ENCODE data around the gene EXOC4. TPM values are rescaled to one million over a fixed set of nuclear protein-coding genes. Genes with fewer than 3 reads are reported as not detected.

EXOC4 gene
- total RNA-seq, 1 donor from 2014 or later: 79.6 TPM

DNA sequence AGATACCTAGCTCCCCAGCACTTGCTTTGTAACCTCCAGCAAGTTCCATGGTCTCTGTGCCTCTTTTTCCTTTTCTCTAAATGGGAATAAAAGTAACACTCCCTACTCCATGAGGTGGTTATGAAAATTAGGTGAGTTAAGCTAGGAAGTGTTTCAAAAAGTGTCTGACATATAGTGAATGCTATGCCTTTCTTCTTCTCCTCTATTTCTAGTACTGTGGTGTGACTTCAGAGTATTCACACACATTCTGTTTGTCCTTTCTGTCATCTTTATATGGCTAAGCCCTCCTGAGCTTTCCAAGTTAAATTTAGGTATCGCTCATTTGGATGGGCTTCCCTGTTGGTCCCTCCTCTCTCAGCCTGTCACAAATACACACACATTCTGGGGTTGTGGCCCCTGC, 229.7 kb downstream of the EXOC4 start:
- intact Hi-C loops (cut with micrococcal nuclease): no loop called here

DNA sequence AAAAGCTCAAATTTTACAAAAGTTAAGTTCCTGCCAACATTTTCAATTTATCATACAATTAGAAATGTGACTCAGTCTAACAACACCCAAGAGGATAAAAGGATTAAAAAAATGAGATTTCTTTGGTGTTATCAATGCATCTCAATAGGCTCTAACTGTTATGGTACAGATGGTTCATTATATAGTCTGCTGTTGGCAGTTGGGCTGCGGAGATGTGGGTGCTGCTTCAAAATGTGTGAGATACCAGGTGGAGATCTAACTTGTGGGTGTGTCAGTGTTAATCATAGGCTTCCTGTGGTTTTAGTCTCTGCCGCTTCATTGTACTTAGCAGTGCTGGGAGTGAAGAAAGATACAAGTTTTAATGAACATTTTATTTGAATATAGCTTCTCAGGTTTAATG, 231.2 kb downstream of the EXOC4 start:
- intact Hi-C loops (cut with micrococcal nuclease): no loop called here

DNA sequence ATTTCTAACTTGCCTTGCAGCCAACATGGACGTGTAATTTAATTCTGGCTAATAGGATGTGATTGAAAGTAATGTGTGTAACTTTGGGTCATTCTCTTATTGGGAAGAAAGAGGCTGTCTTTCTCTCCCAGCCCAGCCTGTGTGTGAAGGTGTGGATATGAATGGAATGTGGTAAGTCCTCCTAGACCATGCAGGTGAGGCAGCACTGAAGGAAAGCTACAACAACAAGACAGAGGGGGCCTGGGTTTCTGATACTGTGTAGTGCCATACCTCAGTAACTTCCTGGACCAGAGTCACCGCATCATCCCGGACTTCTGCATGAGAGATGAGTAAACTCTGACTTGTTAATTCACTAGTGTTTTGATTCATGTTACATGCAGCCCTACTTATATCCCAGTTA, 237.0 kb downstream of the EXOC4 start:
- intact Hi-C loops (cut with micrococcal nuclease): no loop called here

DNA sequence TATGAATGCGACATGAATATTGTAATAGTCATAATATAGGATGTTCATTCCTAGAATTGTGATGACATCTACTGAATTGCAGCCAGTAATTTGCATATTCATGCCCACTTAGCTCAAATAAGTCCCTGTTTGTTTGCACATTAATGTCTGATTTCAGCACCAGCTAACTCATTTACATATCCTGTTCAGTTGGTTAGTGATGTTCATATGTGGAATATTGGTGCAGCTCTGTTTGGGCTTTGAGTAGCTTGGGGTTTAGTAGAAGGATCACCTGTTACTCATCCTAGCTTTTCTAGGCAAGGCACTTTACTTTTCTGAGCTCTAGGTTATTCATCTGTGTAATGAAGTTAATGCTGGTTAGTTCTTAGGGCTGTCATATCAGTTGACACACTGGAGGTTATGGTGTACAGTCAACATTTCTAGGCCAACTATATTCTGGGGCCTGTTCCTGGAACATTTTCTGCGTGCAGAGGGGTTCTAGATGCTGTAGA, 238.4 kb downstream of the EXOC4 start:
- intact Hi-C loops (cut with micrococcal nuclease): no loop called here

DNA sequence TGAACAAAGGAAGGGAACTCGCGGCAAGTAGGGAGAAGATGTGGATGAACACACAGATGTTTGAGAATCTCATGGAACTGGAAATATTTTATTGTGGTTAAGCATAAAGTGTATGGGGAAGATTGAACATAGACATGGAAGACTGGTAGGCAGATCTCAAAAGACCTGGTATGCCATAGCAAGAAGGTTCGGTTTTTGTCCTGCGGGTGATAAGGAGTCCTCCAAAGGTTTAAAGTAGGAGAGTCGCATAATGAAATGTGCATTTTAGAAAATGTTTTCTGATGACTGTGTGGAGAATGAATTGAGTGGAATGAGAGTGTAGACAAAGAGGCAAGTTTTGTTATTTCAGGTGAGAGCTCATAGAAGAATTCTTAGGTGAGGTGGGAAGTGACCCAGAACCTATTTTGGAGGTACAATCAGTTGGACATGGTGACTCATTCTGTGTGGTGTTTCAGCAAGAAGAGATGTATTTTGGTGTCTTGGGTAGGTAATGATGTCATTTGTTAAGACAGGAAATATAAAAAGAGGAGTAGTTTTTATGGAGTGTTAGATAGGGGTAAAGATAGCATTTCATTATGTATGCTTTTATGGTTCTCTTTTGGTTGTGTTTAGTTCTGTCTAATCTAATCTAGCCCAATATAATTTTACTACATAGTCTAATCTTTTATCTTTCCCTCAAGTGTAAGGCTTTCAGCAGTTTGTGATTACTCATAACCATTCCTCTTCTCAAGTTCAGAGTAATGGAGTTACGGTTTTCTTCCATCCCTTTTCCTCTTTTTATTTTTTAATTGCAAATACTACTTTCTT, 239.2 kb downstream of the EXOC4 start:
- intact Hi-C loops (cut with micrococcal nuclease): no loop called here

DNA sequence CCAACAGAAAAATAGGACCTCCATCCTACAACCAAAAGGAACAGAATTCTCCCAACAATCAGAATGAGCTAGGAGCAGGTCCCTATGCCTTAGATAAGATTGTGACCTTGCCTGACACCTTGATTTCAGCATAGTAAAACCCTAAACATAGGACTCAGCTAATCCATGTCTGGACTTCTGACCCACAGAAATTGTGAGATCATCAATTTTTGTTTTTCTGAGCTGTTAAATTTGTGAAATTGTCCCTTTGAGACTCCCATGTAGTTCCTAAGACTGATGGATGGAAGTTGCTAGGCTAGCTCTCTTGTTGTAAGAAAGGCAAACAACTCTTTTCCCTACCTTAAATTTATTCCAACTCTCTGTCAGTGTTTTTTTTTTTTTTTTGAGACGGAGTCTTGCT, 244.2 kb downstream of the EXOC4 start:
- intact Hi-C loops (cut with micrococcal nuclease): no loop called here

DNA sequence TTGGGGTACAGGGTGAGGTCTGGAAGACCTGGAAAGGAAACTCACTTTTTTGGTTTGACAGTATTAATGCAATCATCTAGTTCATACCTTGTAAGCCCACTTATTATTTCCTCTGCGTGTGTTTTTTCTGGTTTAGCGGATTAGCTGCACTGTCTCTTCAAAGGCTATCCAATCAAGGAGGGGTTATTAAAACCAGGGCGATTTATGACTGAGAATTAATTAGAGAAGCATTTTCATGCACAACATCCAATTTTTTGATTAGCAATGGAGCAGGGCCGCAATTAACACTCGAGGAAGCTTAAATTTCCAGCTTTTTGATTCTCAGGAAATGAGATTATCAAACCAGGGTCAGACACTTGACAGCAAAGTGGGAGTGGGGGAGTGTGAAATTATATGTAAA, 248.9 kb downstream of the EXOC4 start:
- intact Hi-C loops (cut with micrococcal nuclease): no loop called here

DNA sequence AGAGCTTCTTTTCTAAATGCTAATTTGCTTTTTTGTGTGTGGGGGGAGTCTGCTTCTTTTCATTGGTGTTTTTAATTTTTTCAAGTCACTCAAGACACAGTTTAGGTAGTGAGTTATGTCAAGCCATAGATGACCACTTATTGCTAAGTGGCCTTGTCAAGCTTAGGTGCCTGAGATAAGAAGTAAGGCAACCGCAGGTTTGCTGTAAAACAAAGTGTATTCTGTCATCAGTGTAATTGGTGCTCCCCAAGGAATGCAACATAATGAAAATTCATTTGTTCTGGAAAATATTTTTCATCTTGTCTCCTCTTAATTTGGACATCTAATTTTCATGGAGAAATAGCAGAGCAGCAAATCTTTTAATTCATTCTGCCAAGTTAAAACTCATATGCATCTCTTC, 249.6 kb downstream of the EXOC4 start:
- intact Hi-C loops (cut with micrococcal nuclease): no loop called here

DNA sequence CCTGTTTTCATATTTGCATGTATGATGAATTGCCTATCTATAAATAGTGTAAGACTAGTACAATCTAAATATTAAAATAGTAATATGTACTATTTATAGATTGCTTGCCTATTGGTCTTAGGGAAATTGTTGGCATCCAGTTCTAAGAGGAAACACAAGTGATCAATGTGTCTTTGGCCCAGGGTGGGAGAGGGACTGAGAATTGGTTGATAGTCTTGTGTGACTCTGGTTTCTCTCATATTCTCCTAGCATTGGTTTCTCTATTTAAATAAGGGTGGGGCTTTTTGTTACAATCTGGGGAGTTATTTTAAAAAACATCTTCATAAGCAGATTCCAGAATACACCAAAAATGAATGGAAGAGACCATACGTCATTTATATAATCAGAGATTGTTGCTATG, 250.1 kb downstream of the EXOC4 start:
- intact Hi-C loops (cut with micrococcal nuclease): no loop called here

DNA sequence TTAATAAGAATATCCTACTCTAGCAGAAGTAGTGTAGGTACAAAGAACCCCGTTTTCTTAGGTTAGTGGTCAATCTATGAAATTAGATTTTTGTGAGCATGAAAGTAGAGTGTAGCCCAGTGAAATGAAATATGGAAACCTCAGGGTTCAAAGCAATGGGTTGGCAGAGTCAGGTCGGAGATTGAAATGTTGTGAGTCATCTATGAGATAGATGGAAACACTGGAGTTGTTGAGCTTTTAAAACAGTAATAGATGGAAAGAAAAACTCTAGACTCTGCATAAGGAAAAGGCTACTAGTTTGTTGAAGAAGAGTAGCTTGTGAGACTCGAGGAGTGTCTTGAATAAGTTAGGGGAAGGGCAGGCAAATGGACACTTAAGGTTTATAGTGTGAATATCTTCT, 251.9 kb downstream of the EXOC4 start:
- intact Hi-C loops (cut with micrococcal nuclease): no loop called here

DNA sequence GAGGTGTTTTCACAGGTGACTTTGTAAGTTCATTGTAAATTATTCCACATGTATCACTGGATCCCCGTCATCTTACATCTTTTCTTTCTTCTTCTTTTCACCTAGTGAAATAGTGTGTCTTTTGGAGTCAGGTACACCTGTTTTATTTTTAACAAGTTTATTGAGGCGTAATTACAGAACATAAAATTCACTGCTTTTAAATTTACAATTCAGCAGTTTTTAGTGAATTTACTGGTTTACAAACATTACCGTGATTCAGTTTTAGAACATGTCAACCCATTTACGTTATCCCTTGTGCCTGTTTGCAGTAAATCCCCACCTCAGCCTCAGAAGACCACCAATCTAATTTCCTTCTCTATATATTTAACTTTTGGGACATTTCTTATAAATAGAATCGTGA, 256.9 kb downstream of the EXOC4 start:
- intact Hi-C loops (cut with micrococcal nuclease): no loop called here

DNA sequence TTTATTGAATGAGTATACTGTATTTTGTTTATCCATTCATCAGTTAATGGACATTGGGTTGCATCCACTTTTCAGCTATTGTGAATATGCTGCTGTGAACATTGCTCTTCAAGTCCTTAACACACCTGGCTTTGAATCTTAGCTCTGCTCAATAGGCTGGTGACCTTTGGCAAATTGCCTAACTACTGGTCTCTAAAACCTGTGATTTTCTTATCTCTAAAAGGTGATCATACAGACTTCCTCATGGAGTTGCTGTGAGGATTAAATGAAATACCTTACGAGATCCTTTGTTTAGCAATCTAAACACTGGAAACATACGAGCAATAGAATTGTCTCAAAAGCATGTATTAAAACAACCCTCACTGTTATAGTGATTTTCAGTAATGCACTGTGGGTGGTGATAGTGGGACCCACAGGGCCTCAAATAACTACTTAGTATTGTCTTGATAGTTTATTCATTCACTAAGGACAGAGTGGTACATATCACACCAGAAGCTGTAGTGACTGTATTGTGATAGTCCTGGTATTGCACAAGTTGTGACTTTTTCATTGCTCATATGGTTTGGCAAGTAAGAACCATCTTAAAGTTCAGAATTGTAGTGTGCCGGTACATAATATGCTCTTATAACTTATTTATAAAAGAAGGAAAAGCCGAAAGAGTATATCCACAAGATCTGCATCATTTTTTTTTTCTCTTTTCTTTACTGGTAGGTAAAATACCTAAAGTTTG, 257.6 kb downstream of the EXOC4 start:
- intact Hi-C loops (cut with micrococcal nuclease): no loop called here

DNA sequence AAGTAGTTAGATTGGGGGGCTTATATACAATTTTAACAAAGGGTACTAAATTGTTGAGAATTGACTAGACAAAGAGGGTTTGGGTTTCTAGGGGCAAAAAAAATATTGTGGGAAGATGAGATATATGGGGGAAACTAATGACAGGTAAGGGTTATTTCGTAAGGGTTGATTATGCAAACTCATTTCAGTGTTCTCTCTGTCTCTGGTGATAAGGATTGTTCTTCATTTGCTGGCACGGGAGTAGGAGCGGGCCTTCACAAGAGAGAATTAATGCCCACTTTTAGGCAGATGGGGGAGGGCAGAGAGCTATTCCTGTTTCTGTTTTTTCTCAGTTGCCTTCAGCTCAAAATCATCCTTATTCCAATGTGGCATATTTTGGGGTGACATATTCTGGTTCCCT, 258.4 kb downstream of the EXOC4 start:
- intact Hi-C loops (cut with micrococcal nuclease): no loop called here

DNA sequence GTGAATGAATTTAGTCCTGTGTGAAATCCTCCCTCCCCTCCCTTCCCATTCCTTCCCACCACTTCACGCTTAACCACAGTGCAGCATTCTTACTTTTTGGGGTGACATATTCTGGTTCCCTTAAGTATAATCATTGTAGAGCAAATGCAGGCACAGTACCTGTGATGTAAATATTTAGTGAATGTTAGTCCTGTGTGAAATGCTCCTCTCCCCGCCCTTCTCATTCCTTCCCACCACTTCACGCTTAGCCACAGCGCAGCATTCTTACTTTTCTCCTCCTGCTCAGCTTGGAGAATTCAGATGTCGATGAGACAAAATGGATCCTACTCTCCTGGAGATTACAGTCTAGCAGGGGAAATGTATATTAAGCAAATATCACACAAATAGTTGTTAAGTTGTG, 258.8 kb downstream of the EXOC4 start:
- intact Hi-C loops (cut with micrococcal nuclease): no loop called here

DNA sequence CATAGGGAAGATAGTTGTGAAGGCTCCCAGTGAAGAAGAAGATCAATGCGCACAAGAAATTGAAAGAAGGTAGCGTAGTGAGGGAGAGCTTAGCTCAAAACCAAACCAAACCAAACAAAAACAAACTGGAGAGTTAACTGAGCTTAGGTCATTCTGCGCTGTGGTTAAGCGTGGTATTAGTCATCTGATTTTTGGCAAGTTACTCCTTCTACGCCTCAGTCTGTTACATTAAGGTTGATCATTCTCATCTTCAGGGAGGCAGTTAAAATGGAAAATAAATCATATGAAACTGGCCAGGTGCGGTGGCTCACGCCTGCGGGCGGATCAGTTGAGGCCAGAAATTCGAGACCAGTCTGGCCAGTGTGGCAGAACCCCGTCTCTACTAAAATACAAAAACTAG, 259.7 kb downstream of the EXOC4 start:
- intact Hi-C loops (cut with micrococcal nuclease): no loop called here

DNA sequence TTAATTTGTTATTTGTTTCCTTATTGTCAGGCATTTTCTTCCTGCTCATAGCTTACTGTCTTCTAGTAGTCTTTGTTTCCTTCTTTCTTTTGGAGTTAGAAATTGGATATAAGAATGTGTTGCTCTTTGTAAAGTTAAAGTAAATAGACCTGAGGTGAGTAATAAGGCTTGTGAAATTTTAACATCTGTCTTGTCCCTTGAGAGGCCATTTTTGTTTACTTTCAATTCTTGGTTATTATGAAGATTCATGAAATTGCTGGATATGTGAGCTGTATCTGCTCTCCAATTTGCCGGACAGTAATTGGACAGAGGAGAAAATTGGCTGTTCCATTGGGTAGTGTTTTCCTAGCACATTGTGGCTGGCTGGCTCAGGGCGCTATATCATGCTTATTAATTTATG, 260.7 kb downstream of the EXOC4 start:
- intact Hi-C loops (cut with micrococcal nuclease): no loop called here

DNA sequence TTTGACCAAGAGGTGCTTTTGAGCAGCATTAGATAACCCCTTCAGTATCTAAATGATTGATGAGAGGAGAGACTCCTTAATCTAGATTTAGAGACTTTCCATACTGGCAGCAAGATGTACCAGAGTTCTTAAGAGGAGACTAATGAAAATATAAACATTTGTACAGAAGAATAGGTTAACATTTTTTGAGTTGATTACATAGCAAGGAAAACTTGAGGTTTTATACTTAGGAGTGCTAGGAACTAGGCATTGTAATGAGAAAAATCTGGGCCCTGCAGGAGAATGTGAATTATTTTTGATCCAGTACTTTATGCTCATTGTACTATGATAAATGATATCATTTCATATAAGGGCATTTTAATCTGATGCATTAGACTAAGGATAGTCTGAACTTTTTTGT, 261.7 kb downstream of the EXOC4 start:
- intact Hi-C loops (cut with micrococcal nuclease): no loop called here

DNA sequence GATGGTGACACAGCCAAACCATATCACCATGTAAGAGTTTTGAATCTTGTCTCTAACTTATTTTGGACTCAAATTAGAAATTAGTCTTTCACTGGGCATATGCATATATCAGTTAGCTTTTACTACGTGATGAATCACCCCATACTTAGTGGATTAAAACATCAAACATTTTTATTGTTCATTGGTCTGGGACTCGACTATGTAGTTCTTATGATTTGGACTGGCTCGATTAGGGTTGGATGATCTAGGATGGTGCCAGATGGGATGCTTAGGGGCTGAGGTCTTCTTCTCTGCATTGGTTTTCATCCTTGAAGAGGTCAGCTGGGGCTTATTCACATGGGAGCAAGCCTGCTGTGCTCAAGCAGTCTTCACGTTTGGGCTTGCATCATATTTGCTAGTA, 264.9 kb downstream of the EXOC4 start:
- intact Hi-C loops (cut with micrococcal nuclease): no loop called here

DNA sequence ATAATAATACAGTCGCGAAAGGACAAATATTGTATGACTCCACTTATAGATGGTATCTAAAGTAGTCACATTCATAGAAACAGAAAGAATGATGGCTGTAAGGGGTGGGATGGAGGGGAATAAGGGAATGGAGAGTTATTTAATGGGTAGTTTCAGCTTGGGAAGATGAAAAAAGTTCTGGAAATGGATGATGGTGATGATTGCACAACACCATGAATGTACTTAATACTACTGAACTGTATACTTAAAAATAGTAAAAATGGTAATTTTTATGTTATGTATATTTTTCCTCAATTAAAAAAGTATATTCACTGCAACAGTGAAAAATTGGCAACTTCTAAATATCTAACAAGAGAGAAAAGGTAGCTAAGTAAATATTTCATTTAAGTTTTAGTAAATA, 265.8 kb downstream of the EXOC4 start:
- intact Hi-C loops (cut with micrococcal nuclease): no loop called here

DNA sequence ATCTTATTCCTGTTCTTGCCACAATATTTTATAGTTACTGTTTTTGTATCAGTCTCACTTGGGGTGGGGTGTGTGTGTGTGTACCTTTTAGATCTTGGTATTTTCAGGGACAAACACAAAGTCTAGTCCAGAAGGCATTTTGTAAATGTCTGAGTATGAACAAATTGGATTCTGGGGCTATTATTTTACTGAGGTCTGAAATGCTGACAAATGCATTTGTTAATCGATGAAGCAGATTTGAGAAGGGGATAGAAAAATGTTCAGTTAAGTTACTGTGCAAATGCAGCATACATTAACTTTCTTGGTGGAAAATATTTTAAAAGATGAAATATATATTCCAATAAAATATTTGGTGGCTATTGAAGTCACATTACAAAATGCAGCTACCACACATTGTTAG, 267.4 kb downstream of the EXOC4 start:
- intact Hi-C loops (cut with micrococcal nuclease): no loop called here

DNA sequence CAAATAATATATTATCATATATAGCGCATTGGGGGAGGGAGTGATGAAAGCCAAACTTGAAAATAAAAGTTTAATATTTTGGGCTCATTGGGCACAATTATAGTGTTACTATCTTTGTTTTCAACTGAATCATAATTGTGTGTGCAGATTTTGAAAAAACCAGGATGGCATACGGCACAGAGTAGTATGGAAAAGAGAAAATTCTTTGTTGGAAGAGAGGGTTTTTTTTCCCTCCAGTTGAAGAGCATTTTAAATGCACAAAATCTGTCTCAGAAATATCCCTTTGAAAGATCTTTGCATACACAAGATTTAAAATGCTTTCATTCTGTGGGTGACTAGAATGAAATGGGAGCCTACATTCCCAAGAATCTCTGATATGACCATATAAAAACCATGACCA, 269.6 kb downstream of the EXOC4 start:
- intact Hi-C loops (cut with micrococcal nuclease): no loop called here

DNA sequence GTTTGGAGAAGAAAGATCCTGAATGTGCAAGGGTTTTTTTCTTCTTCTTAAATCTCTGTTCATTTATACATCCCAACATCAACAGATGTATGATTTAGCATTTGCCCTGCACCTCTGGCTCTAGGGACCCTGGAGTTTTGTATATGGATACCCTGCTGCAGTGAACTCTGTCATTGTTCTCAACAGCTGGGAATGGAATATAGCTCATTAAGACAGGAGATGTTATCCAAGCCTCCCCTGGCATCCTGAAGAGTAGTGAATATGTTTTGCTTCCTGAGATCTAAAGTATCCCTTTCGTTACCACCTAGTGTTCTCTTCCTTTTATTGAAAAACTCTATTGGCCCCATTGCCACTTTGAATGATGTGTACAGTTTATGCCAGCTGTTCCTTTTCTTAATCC, 275.9 kb downstream of the EXOC4 start:
- intact Hi-C loops (cut with micrococcal nuclease): no loop called here

DNA sequence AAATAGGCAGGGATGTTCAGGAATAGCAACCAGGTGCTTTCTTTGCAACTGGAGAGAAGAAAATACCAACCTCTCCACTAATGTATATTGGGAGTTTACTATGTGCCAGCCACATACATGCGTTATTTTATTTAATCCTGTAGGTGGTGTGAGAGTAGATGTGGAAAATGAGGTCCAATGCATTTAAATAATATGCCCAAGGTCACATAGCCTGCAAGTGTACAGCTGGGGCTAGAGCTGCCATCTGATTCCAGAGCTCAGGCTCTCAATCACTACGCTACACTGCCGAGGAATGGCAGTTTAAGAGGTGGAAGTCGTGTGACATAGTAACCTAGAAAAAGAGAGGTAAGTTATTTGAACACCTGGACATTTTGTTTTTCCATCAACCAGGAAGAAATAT, 277.0 kb downstream of the EXOC4 start:
- intact Hi-C loops (cut with micrococcal nuclease): no loop called here
